K562 (cell line): Measurements from ENCODE around the gene ZNF331. TPM values are rescaled to one million over a fixed set of nuclear protein-coding genes. Genes with fewer than 3 reads are reported as not detected.

Source experiments
- ATAC-seq: fragments of 200-7000 bp; cut with Tn5 transposase; 3 replicates; pipeline ENCODE4 v1.9.1; 2020; ENCODE audit warnings: moderate library complexity
- BruUV-seq: library from RNA; stranded (reverse); fragments of 400-500 nt; replicated peaks from 2 replicates; lab custom pipeline; 2021; lab: Mats Ljungman, UMichigan
- CTCF ChIA-PET: fragments of 300-600 bp; formaldehyde crosslinking; extraction: SDS; loops from one replicate; lab custom pipeline; 2021; ENCODE audit warnings: low intra/inter-chr PET ratio; lab: Yijun Ruan, JAX
- POLR2A ChIA-PET: fragments of 300-600, 350-650 bp; sonication (Branson Sonifier 250); formaldehyde crosslinking; extraction: SDS; loops from one replicate; lab custom pipeline; 2021; ENCODE audit warnings: antibody characterized with exemption, inconsistent platforms; lab: Yijun Ruan, JAX
- DNase-seq, 4 experiments: peaks; one replicate each; pipeline versions ENCODE4 v3.0.0 to v3.0.0-alpha.2; 2011 to 2018; ENCODE audit warnings: low spot score in 3 of 4, mixed read lengths in 3 of 4; ENCODE audit errors: extremely low read depth in 1 of 4
- FAIRE-seq: peaks from 2 replicates; lab custom pipeline; 2011; peaks lifted over from hg19 to GRCh38; lab: Jason Lieb, UNC
- H2AFZ ChIP-seq: 2 replicates; pipeline ENCODE4 v1.6.0; 2011; ENCODE audit warnings: low read depth, low read length, control low read depth, inconsistent platforms
- H3K27ac ChIP-seq: fragments of 200-600 bp; 3 replicates; pipeline ENCODE4 v1.8.0; 2011; ENCODE audit warnings: low read depth, mild to moderate bottlenecking, control low read depth, inconsistent platforms, low read length, moderate library complexity, mixed read lengths; ENCODE audit errors: extremely low read depth
- H3K27me3 ChIP-seq, 2 experiments: fragments of 300-600 bp in 1 of 2; 2 replicates in 1 of 2; 3 replicates in 1 of 2; pipeline versions ENCODE4 v1.6.0 to v1.8.0; 2011; ENCODE audit warnings: inconsistent platforms in 2 of 2, low read length in 2 of 2, mild to moderate bottlenecking in 1 of 2, mixed read lengths in 1 of 2, moderate library complexity in 1 of 2; ENCODE audit not compliant: control insufficient read depth in 2 of 2, insufficient read depth in 2 of 2
- H3K36me3 ChIP-seq: fragments of 300-600 bp; 3 replicates; pipeline ENCODE4 v1.8.0; 2011; ENCODE audit warnings: mild to moderate bottlenecking, low read length, inconsistent platforms; ENCODE audit not compliant: control insufficient read depth, insufficient read depth
- H3K4me1 ChIP-seq, 2 experiments: fragments of 200-600 bp in 1 of 2; replicated peaks in 1 of 2; 2 replicates in 1 of 2; 3 replicates in 1 of 2; pipeline versions ENCODE4 v1.5.1 to v1.8.0; 2011; ENCODE audit warnings: inconsistent platforms in 2 of 2, low read length in 2 of 2, mild to moderate bottlenecking in 1 of 2, mixed read lengths in 1 of 2, moderate library complexity in 1 of 2; ENCODE audit not compliant: control insufficient read depth in 2 of 2, insufficient read depth in 2 of 2
- H3K4me2 ChIP-seq: 2 replicates; pipeline ENCODE4 v1.6.1; 2011; ENCODE audit warnings: low read length, control low read depth, inconsistent platforms, mixed read lengths; ENCODE audit not compliant: insufficient read depth
- H3K4me3 ChIP-seq: fragments of 200-600 bp; sonication (generic), shearing (Covaris generic); 2 replicates; pipeline ENCODE4 v1.5.1; 2016; ENCODE audit warnings: control low read depth, inconsistent platforms
- H3K79me2 ChIP-seq: fragments of 200-600 bp; 3 replicates; pipeline ENCODE4 v1.8.0; 2011; ENCODE audit warnings: low read length, inconsistent platforms; ENCODE audit not compliant: control insufficient read depth, insufficient read depth
- H3K9ac ChIP-seq, 2 experiments: 2 replicates each; pipeline versions ENCODE4 v1.6.0 to v1.6.1; 2011; ENCODE audit warnings: low read depth in 2 of 2, low read length in 2 of 2, control low read depth in 1 of 2, inconsistent platforms in 1 of 2, mild to moderate bottlenecking in 1 of 2, mixed read lengths in 1 of 2; ENCODE audit not compliant: insufficient read depth in 1 of 2
- H3K9me1 ChIP-seq: one replicate; pipeline ENCODE4 v1.6.0; 2011; ENCODE audit warnings: inconsistent platforms, mild to moderate bottlenecking, low read length, moderate library complexity; ENCODE audit not compliant: control insufficient read depth, insufficient read depth
- H3K9me3 ChIP-seq: replicated peaks from 2 replicates; pipeline ENCODE4 v1.5.1; 2011; ENCODE audit warnings: low read depth, low read length, inconsistent platforms; ENCODE audit not compliant: control insufficient read depth, insufficient read depth
- H4K20me1 ChIP-seq: replicated peaks from 2 replicates; pipeline ENCODE4 v1.6.1; 2011; ENCODE audit warnings: low read length, inconsistent platforms, mixed read lengths; ENCODE audit not compliant: control insufficient read depth, insufficient read depth
- CBFB ChIP-seq: sonication (generic); formaldehyde crosslinking; IDR thresholded peaks from 2 replicates; pipeline ENCODE4 v1.4.0; 2020; ENCODE audit warnings: mild to moderate bottlenecking, missing genetic modification reagents
- NFIC ChIP-seq: fragments of 450-650 bp; IDR thresholded peaks from 2 replicates; pipeline ENCODE4 v1.6.1; 2017; ENCODE audit warnings: mild to moderate bottlenecking, inconsistent platforms
- POLR2A ChIP-seq: fragments of 450-650 bp; conservative IDR thresholded peaks from 2 replicates; pipeline ENCODE4 v1.6.1; 2016
- SIRT6 ChIP-seq: IDR thresholded peaks from one replicate; pipeline ENCODE4 v1.6.1; 2012; ENCODE audit warnings: low read depth, mild to moderate bottlenecking, control low read depth, inconsistent platforms, low read length, moderate library complexity
- WGBS: fragments of 100-300 bp; shearing (Covaris generic); methylation state at CpG from one replicate; pipeline ENCODE4 v1.1.6; 2016; ENCODE audit warnings: low coverage, mixed read lengths; ENCODE audit not compliant: insufficient coverage; ENCODE audit errors: missing lambda C conversion rate; 5-methylcytosine and 5-hydroxymethylcytosine counted together
- in situ Hi-C: fragments of 300-500 bp; cut with MboI; formaldehyde crosslinking; loops from 4 replicates; pipeline ENCODE4 v1.15.0; 2018; ENCODE audit warnings: inconsistent platforms, mixed read lengths
- intact Hi-C: fragments of 100-400 bp; cut with micrococcal nuclease; formaldehyde crosslinking; loops from 2 replicates; pipeline ENCODE4 v1.14.2; 2022
- polyA plus RNA-seq, 8 experiments: library from polyadenylated mRNA; depleted of rRNA in 4 of 8; stranded (reverse) in 5 of 8; unstranded in 3 of 8; fragments of >200 nt; fragmentation: Nextera tagmentation in 2 of 8; fragmentation: Illumina TruSeq in 1 of 8; extraction: Ambion mirVana in 2 of 8; extraction: Trizol in 1 of 8; gene quantifications; 2 replicates each; pipeline versions ENCODE4 v1.2.1 to v1.2.3, GENCODE V29; 2011 to 2014; ENCODE audit warnings: inconsistent platforms in 1 of 8, missing spikeins in 1 of 8
- total RNA-seq, 7 experiments: library from RNA; depleted of rRNA in 6 of 7; stranded (reverse); fragments of >200 nt in 6 of 7; fragmentation: Illumina TruSeq in 2 of 7; extraction: Trizol in 2 of 7; gene quantifications; 2 replicates each; pipeline versions ENCODE4 v1.2.1 to v1.2.3, GENCODE V29; 2011 to 2021; ENCODE audit warnings: low replicate concordance in 1 of 7
- TF ChIP-seq, protein P1 (sequence below): fragments of 450-650 bp; IDR thresholded peaks from 2 replicates; pipeline ENCODE4 v1.6.1; 2017; ENCODE audit warnings: mild to moderate bottlenecking, moderate library complexity

The ZNF331 gene
- total and polyA plus RNA-seq, 9 of the 15 experiments (the other 6 are each of a cell fraction or from before 2014, with no cell fraction given) = 0.23 to 2.7 (median 0.76) TPM

DNA sequence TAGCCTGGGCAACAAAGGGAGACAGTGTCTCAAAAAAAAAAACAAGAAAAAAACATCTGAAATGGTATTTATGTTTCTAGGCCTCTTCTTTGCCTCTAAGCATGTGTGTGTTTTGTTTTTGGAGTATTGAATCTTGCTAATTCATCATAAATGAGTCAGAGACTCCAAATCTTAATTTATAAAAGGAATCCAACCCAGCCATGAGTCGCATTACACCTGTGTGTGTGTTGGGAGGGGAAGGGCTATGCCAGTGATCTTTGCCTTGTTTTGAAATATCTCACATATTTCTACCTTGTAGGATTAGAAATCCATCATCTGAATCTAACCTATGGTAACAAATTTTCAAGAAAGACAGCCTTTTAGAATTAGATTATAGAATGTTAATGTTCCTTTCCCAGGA, 4.0 kb downstream of the ZNF331 start:
- H2AFZ ChIP-seq = no peak overlapping the region
- POLR2A ChIA-PET = no interaction called here
- no peaks in the 10 kb centered on the region for H3K79me2 ChIP-seq
- FAIRE-seq (no peak), DNase-seq (no peak), ATAC-seq (no peak)
- H3K9me3 ChIP-seq = no peaks in the 10 kb centered on the region
- H3K9ac ChIP-seq = no peak overlapping the region
- H3K27ac ChIP-seq = no peak overlapping the region
- no TSS peak for BruUV-seq
- peaks cover 0 to 24% of the 10 kb centered on the region in 2 experiments; a peak in 2 of 5 replicates for H3K27me3 ChIP-seq
- H3K4me2 ChIP-seq = no peak overlapping the region
- no peaks in the 10 kb centered on the region for H4K20me1 ChIP-seq
- 0% methylated on average over 1 of the region's 1 CpG for WGBS
- TF ChIP-seq SIRT6 (no peak), POLR2A (no peak), CBFB (no peak), NFIC (no peak)
- TF ChIP-seq, protein P1, sequence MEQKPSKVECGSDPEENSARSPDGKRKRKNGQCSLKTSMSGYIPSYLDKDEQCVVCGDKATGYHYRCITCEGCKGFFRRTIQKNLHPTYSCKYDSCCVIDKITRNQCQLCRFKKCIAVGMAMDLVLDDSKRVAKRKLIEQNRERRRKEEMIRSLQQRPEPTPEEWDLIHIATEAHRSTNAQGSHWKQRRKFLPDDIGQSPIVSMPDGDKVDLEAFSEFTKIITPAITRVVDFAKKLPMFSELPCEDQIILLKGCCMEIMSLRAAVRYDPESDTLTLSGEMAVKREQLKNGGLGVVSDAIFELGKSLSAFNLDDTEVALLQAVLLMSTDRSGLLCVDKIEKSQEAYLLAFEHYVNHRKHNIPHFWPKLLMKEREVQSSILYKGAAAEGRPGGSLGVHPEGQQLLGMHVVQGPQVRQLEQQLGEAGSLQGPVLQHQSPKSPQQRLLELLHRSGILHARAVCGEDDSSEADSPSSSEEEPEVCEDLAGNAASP = no peak
- TF ChIP-seq, all 486 proteins: peak for 0
- in situ Hi-C loops = no loop called here
- Histone ChIP-seq H3K4me3 (no peak overlapping the region), H3K4me1 (peaks cover 0 to 9% of the 10 kb centered on the region in 2 experiments; a peak in 2 of 5 replicates), H3K9me1 (no peaks in the 10 kb centered on the region), H3K36me3 (no peaks in the 10 kb centered on the region)
- CTCF ChIA-PET = no interaction called here
- intact Hi-C loops = no loop called here
